UCSD-AML1 (cell line): ENCODE results near the gene MREG.
A peak's percentile ranks its signal among the peaks of the same experiment; 100 is the strongest.
"Not testable (repeated sequence)": the region's sequence is repeated elsewhere in the genome, so short reads cannot be mapped to it uniquely, and the experiment has no call there.

Experiments used
- DNase-seq: peaks from one replicate; lab custom pipeline; 2025; ENCODE audit not compliant: unreplicated experiment; lab: John Stamatoyannopoulos, UW

MREG gene

GRCh38 chr2:216021768-216022565, 8.6 kb upstream of the MREG start:
- DNase-seq = no peak

DNA sequence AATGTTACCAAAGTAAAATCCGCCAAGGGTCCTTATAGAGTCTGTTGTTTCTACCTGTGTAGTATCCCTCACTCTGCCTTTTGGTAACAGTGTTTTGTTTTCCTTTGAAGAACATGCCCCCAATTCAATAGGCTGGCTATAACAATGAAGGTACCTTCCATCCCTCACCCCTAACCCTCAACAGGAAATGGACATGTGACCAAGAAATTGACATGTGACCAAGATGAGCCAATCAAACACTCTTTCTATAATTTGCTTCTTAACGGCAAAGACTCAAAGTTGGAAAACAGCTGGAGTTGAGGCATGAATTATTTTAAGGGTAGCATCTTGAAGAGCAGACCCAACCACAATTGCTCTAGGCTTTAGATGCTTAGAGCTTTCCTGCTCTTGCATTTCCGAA, 5.4 kb upstream of the MREG start:
- no peak for DNase-seq

GRCh38 chr2:216017365-216017764, 4.0 kb upstream of the MREG start:
- DNase-seq = peak; percentile 8

GRCh38 chr2:216016581-216016980, 3.2 kb upstream of the MREG start:
- DNase-seq = no peak

DNA sequence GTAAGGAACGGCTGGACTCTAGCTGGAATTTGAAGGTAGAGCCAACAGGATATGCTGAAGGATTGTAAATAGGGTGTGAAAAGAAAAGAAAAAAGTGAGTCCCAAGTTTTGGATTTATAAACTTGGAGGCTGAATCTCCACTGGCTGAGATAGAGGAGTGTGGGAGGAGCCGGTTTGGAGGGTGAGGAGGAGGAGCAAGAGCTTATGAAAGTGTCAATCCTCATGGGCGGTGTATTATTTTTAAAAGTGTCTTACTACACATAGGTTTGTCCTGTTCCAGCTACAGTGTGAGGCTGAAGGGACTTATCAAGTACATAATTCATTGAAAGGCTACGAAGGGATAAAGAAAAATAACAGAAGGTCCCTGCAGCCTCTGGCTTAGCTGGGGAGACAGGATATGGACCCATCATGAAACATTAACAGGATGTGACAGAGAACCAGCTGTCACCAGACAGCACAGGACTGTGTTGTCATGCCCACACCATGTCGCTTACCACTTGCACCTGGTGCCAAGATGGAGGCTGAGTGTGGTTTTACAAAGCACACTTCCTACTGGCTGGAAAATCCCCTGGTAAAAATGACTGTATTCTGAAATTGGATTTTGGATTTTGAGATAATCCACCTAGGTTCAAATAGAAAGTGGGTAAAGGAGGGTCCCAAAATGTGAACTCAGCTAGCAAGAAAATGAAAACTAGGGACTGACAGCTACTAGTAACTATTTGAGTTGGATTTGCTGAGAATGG, 2.5 kb upstream of the MREG start:
- DNase-seq = no peak

DNA sequence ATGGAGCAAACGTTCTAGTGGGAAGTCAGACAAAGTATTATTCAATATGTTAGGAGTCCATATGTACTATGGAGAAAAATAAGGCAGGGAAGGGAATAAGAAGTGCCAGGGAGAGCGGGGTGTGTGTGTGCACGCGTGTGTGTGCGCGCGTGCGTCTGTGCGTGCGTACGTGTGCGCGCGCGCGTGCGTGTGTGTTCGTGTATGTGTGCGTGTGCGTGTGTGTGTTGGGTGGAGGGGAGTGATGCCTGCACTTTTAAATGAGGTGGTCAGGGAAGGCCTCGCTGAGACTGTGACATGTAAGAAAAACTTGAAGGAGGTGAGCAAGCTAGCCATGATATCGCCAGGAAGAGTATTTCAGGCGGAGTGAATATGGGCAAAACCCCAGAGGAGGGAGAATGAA, 1.6 kb upstream of the MREG start:
- no peak for DNase-seq

DNA sequence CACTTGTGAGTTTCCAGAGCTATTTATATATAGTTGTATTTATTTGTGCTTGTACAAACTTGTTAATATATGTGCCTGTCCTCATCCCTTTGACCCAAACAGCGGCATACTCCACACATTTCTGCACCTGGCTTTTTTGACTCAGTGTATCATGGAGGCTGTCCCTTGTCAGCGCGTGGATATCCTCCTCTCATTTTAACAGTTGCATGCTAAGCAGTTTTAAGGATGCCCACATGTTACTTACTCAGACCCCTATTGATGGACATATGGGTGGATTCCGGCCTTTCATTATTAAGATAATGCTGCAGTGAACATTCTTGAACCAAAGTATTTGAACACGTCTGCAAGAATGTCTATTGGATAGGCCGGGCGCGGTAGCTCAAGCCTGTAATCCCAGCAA, 655 bp upstream of the MREG start:
- no peak for DNase-seq

DNA sequence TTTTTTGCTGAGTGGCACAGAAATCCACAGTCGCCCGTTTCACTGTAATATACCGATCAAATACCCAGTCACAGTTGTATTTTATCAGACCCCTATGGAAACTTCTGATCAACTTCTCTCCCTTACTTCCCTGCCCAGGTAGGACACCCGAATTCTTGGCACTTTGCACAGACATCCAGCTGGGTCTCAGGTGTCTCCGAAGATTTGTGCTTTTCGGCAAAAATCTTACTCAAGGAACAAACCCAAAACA, 596 bp downstream of the MREG start:
- no peak for DNase-seq

DNA sequence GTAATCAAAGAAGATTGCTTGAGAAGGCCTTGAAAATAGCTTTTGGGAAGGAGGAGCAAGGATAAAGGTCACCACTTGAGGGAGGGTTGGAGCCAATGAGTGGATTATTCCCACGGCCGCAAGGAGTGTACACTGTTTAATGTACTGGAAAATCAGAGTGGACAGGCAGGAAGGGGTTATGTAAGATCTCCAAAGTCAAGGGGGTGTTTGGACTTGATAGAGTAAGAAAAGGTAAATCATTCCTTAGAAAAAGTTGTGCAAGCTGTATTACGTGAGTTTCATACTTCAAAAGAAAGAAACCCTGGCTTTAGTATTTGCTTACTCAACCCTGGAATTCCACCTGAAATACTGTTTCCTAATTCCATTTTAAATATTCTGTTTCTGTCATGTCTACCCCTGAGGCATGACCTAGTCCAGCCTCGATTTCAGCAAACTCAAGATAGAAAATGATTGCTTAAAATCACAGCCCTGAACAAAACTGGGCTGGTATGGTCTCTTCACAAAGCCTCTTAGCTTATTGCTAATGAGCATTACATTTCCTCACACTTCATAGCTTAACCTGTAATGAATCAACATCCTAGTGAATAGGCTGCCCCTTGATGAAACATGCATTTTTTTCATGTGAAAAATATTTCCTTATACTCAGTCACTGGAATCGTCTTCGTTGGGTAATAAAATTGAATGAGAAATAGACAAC, 1.1 kb downstream of the MREG start:
- no peak for DNase-seq

DNA sequence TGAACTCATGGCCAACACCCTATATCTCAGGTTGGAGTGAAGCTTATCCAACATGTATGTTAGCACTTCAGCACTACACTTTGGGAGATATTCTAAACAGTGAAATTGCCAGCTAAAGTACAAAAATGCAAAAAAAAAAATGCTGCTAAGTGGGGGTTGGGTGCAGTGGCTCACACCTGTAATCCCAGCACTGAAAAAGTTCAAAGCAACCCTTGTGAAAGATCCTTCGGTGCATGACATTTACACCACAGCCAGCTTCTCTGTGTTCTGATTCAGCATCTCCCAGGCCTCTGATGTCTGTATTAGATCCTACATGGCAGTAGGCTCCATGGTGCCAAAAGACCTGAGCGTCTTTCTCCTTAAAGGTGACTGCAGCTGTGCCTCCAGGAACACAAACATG, 4.1 kb downstream of the MREG start:
- not testable (repeated sequence) for DNase-seq

DNA sequence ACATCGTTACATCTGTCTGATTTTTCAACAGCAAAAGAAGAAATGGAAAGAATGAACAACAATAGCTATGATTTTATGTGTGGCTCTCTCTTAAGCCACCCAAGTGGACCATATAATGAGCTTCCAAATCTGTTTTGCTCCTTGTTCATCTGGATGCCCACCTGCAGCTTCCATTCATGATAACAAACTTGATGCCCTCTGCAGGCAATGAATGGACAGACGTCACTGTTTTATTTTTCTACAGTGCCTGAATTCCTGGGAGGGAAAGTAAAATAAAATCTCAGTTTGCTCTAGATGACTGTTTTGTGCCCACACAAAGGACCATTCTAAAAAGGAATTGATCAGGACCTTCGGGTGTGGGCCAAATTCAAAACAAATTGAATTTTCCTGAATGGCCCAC, 5.0 kb downstream of the MREG start:
- no peak for DNase-seq

DNA sequence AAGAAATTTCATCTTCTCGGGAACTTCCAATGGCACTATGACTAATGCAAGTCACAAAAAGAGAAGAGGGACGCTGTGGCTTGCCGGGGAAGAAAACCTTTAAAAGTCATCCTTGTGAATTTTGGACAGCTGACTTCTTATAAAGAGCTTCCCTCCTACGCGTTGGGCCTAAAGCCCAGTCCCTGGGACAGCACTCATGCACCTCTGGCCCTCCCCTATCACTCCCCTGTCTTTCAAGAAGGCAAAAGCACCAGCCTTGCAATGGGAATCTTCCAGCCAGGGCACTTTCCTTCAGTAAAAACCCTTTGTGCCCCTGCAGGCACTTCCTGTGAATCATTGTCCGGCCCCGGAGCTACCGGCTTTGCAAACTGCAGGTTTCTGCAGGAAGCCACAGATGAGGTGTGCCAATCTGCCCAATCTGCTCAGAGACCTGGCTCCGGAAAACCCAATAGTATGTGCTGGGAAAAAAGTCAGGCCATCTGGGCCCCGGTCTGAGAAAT, 7.1 kb downstream of the MREG start:
- peak; percentile 61 for DNase-seq

DNA sequence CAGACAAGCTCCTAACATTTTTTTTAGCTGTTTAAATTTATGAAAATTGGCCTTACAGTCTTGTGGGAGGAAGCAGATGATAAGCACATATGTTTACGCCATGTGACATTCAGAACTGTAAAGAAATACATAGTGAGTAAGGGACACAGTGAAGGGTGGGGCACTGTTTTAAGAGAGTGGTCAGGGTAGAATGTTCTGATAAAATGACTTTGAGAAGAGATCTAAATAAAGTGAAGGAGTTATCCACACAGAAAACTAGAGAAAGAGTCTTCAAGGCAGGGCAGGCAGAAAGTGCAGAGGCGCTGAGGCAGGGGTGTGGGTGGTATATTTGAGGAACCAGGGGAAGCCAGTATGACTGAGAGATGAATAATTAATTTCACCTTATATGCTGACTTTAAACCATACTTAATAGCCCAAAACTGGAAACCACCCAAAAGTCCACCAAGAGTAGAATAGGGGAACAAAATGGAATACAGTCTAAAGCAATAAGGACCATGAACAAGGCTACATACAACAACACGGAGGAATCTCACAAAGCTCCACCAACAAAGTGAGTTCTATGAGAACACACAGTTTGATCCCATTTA, 8.6 kb downstream of the MREG start:
- DNase-seq = no peak

DNA sequence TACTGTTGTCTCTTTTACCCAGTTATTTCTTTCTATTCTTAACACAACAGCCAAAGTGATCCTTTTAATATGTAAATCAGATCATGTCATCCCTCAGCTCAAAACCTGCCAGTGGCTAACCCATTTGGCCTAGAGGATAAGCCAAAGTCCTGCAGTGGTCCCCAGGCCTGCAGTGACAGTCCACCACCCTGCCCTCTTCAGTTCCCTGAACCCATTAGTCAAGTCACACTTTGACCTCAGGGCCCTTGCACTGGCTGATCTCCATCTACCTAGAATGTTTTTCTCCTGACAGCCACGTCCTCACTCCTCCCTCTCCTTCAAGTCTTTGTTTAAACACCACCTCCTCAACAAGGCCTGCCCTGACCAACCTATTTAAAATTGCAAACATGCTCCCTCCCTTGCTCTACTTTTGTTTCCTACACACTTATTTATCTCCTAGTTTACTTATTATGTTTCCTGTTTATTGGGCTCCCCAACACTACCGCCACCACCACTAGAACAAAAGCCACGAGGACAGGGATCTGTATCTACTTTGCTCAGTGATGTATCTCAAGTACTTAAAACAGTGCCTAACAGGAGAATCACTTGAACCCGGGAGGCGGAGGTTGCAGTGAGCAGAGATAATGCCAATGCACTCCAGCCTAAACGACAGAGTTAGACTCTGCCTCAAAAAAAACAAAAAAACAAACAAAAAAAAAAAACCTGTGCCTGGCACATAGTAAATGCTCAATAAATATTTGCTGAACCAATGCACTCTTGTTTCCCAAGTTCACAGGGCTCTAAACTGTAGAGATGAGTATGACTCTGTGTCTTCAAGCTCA, 9.3 kb downstream of the MREG start:
- DNase-seq = no peak

DNA sequence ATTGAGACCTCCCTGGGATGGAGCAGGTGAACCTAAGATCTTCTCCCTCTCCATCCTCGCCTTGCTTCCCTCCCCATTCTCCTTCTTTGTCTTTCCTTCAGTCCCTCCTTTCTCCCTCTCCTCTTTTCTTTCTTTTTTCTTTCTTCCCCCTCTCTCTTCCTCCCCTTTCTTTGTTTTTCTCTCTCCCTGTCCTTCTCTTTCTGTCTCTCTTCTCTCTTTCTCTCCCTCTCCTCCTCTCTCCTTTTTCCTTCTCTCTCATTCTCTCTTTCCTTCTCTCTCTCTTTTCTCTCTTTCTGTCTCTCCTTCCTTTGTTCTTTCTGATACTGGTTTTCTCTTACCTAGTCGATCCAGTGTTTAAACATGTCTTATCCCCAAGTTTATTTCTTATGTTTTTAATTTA, 10.7 kb downstream of the MREG start:
- no peak for DNase-seq

DNA sequence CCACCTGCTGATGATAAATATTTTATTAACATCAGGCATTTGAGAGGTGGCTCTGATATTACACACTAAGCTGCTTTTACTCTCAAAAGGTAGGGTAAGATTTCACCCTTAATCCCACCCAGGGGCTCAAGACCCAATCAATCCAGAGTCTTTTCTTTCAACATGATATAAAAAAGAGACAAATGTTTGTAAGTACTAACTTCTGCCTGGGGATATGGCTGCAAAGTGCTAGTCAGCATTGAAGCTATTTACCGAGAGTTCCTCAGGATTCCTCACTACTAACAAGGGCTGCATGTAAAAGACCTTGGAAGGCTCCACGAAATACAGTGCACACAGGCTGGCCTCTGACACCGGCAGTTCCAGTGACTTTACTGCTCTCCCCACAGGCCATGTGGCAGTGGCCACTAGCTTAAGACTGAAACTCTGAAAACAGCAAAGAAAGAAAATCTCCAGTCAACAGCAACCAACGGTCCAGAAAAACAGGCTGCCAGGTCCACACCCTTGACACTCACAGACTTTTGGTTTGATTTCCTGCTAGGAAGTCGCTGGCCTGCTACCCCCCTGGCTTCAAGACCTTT, 11.2 kb downstream of the MREG start:
- no peak for DNase-seq

DNA sequence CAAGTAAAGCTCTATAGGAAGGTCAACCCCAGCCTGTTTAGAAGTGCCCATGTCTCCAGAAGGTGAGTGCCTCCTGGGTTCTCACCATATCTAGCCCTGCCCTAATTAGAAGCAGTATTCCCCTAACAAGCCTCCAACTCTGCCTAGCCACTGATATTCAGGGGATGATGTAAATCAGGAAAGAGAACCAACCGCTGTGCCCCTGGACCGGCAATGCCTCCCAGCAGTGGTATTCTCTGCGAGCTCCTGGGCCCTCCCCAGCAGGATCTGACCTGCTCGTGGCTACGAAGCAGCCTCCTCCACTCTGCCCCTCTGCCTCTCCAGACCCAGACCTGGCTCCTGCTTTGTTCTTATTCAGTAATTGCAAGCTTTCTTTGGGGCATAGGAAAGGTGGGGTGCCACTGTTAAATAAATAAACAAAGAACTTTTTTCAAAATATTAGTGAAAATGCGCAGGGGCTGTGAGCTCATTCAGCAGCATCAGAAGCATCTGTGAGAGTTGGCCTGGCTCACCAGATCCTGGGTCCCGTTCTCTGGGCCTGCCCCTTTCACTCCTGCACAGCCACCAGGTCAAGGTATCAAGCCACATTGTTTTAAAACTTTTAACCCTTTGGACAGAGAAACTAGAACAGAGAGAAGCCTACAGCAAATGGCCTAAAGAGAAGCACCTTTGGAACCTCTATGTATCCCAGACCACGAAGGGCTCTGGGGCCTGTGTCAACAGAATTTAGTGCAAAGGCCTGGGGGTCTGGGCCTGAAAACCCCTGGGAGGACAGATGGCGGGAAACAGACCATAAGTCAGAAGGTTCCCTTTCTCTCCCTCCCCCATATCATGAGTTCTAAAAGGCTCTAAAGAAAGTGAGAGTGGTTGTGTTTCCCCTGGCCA, 11.9 kb downstream of the MREG start:
- no peak for DNase-seq

DNA sequence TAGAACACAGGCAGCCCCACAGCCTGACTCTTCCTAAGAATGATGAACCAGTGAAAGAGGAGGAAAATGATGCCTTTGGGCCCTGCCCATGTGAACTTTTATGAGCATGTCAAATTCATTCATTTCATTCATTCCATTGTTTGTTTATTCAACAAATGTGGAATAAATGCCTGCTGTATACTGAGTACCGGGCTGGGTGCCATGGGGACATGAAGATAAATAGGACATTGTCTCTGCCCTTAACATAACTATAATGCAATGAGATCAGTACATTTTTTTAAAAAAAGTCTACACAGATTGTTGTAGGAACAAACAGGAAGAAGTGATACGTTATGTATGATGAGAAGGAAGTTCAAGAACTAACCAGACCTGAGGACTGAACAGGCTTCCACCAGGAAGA, 14.7 kb downstream of the MREG start:
- DNase-seq = no peak

GRCh38 chr2:215997219-215997618, 16.1 kb downstream of the MREG start:
- no peak for DNase-seq

DNA sequence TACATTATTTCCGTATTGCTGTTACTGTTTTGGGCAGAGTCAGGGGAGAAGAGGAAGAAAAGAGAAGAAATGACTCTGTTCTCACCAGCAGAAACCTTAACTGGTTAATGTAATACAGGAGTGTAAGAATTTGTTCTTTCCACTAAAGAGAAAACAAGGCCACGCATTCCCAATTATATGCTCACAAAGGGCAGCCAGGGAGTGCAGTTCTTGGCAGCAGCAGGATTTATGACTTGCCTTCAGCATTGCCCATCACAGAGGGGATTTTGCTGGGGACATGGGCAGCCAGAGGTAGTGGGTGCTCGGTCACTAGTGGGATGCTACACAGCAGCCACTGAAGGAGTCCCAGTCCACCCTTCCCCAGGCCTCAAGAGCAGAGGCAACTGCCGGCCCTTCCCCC, 18.4 kb downstream of the MREG start:
- DNase-seq = no peak
